GM12875 (cell line): ENCODE data around the gene CEP68.

Experiments used
- H3K4me3 ChIP-seq: one replicate; pipeline ENCODE4 v1.5.1; 2011; ENCODE audit warnings: low read depth, low read length, control low read depth
- CTCF ChIP-seq: IDR thresholded peaks from 2 replicates; pipeline ENCODE4 v1.5.1; 2011; ENCODE audit warnings: low read depth, mild to moderate bottlenecking, control low read depth, inconsistent platforms, low read length, moderate library complexity, borderline replicate concordance; ENCODE audit not compliant: insufficient read depth

Gene CEP68

GRCh38 chr2:65024149-65024829, 31.9 kb upstream of the CEP68 start:
- H3K4me3 ChIP-seq: no peak overlapping the region
- no peak for TF ChIP-seq CTCF

GRCh38 chr2:65025453-65026123, 30.6 kb upstream of the CEP68 start:
- H3K4me3 ChIP-seq: no peak overlapping the region
- TF ChIP-seq CTCF: no peak

- TF ChIP-seq CTCF: no peak
- H3K4me3 ChIP-seq: no peak overlapping the region
These were observed 30.1 kb upstream of the CEP68 start for GRCh38 chr2:65026154-65026553.

- H3K4me3 ChIP-seq: no peak overlapping the region
These were observed 29.3 kb upstream of the CEP68 start for GRCh38 chr2:65026704-65027464.

GRCh38 chr2:65027616-65028244, 28.5 kb upstream of the CEP68 start:
- no peak overlapping the region for H3K4me3 ChIP-seq
- TF ChIP-seq CTCF: no peak

More at GRCh38 chr2:65026704-65027464, 29.3 kb upstream of the CEP68 start:
- TF ChIP-seq CTCF: no peak

GRCh38 chr2:65030476-65031332, 25.5 kb upstream of the CEP68 start:
- TF ChIP-seq CTCF: no peak
- peak overlapping the region; percentile 2 for H3K4me3 ChIP-seq
